GM10248 (cell line): ENCODE measurements around the gene VWA5B2.
A peak's percentile ranks its signal among the peaks of the same experiment; 100 is the strongest.

Experiments
- CTCF ChIA-PET: fragments of 300-600 bp; sonication (Branson Sonifier 250); formaldehyde crosslinking; extraction: SDS; loops from one replicate; lab custom pipeline; 2021; ENCODE audit warnings: antibody characterized with exemption; lab: Yijun Ruan, JAX
- POLR2A ChIA-PET: fragments of 350-650 bp; sonication (Branson Sonifier 250); formaldehyde crosslinking; extraction: SDS; loops from one replicate; lab custom pipeline; 2020; ENCODE audit warnings: antibody characterized with exemption; lab: Yijun Ruan, JAX
- DNase-seq: peaks from one replicate; pipeline ENCODE4 v3.0.0; 2012; ENCODE audit errors: extremely low spot score
- CTCF ChIP-seq: IDR thresholded peaks from 2 replicates; pipeline ENCODE4 v1.5.1; 2012; ENCODE audit warnings: mild to moderate bottlenecking, low read depth; ENCODE audit errors: extremely low read depth, missing control alignments, control extremely low read depth

The VWA5B2 gene

GRCh38 chr3:184228376-184229137 is 828 bp upstream of the VWA5B2 start:
- DNase-seq, result peak; percentile 27
- POLR2A ChIA-PET, result no interaction called here
- CTCF ChIA-PET, result interaction anchor here (0.8 to 8.6 kb wide), 35 partner anchors 11 to 333 kb away, joined by 3 to 160 read pairs (median 6); partner anchors contain the start of genes ABCF3, ALG3, AP2M1 and DVL3
- TF ChIP-seq CTCF, result no peak

GRCh38 chr3:184230081-184230602 is 757 bp downstream of the VWA5B2 start:
- DNase-seq, result peak; percentile 55
- ChIA-PET CTCF (interaction anchor here (1.1 to 8.6 kb wide), 5 partner anchors 10 to 334 kb away, joined by 3 to 160 read pairs (median 70); partner anchors contain the start of gene EEF1AKMT4), POLR2A (no interaction called here)
- TF ChIP-seq CTCF, result no peak

GRCh38 chr3:184230603-184231528 is 1.5 kb downstream of the VWA5B2 start:
- TF ChIP-seq CTCF, result no peak
- POLR2A ChIA-PET, result no interaction called here
- CTCF ChIA-PET, result interaction anchor here (1.3 to 8.6 kb wide), 5 partner anchors 9 to 22 kb away, joined by 4 to 160 read pairs (median 70); partner anchors contain the start of gene EEF1AKMT4
- DNase-seq, result no peak

- CTCF ChIA-PET, result interaction anchor here (1.3 to 1.4 kb wide), 2 partner anchors 11 to 18 kb away, joined by 4 to 5 read pairs; partner anchors contain the start of gene EEF1AKMT4
- no peak for DNase-seq
- no peak for TF ChIP-seq CTCF
- POLR2A ChIA-PET, result no interaction called here
Measured at GRCh38 chr3:184231671-184232070, 2.3 kb downstream of the VWA5B2 start.

GRCh38 chr3:184233127-184233843 is 3.9 kb downstream of the VWA5B2 start:
- no peak for TF ChIP-seq CTCF
- ChIA-PET POLR2A (interaction anchor here (0.6 kb wide), 1 partner anchor 36 kb away, joined by 3 read pairs; no protein-coding TSS in a partner anchor), CTCF (interaction anchor here (1.6 kb wide), 1 partner anchor 338 kb away, joined by 5 read pairs; no protein-coding TSS in a partner anchor)
- DNase-seq, result no peak
